CD8-positive, alpha-beta memory T cell (primary cell): Measurements from ENCODE around the gene ENTPD6. TPM values are rescaled to one million over a fixed set of nuclear protein-coding genes. Genes with fewer than 3 reads are reported as not detected.
"Not testable (repeated sequence)": the region's sequence is repeated elsewhere in the genome, so short reads cannot be mapped to it uniquely, and the experiment has no call there.

Source experiments
- CTCF ChIA-PET: fragments of 350-600 bp; sonication (Branson Sonifier 250); formaldehyde crosslinking; loops from one replicate; lab custom pipeline; 2021; ENCODE audit warnings: antibody characterized with exemption; lab: Charles Lee
- POLR2A ChIA-PET: fragments of 350-600 bp; sonication (Branson Sonifier 250); formaldehyde crosslinking; loops from one replicate; lab custom pipeline; 2021; ENCODE audit warnings: antibody characterized with exemption; lab: Charles Lee
- DNase-seq, 5 donors: peaks; one replicate each; pipeline versions ENCODE4 v3.0.0 to v3.0.0-alpha.2; 2020 to 2022; ENCODE audit warnings: mixed read lengths in 1 of 5
- H3K27ac ChIP-seq: one replicate; pipeline ENCODE4 v1.7.0; 2013; ENCODE audit warnings: low read depth, mild to moderate bottlenecking, low read length, moderate library complexity
- H3K27me3 ChIP-seq: 2 replicates; pipeline ENCODE4 v1.7.0; 2013; ENCODE audit warnings: low read length, mild to moderate bottlenecking; ENCODE audit not compliant: insufficient read depth, poor library complexity, severe bottlenecking
- H3K36me3 ChIP-seq: 2 replicates; pipeline ENCODE4 v1.7.0; 2013; ENCODE audit warnings: mild to moderate bottlenecking, low read length, moderate library complexity; ENCODE audit not compliant: insufficient read depth
- H3K4me1 ChIP-seq: 2 replicates; pipeline ENCODE4 v1.7.0; 2013; ENCODE audit warnings: mild to moderate bottlenecking, low read length, moderate library complexity; ENCODE audit not compliant: insufficient read depth
- H3K4me3 ChIP-seq: 2 replicates; pipeline ENCODE4 v1.7.0; 2013; ENCODE audit warnings: mild to moderate bottlenecking, low read length
- H3K9me3 ChIP-seq: 2 replicates; pipeline ENCODE4 v1.7.0; 2013; ENCODE audit warnings: mild to moderate bottlenecking, low read length
- H3K27ac Mint-ChIP-seq, 8 donors: one replicate each; pipeline ENCODE4 v1.8.0; 2020 to 2021; ENCODE audit warnings: mixed read lengths in 8 of 8, mild to moderate bottlenecking in 6 of 8, inconsistent platforms in 3 of 8, moderate library complexity in 3 of 8
- H3K27me3 Mint-ChIP-seq, 2 donors: one replicate each; pipeline ENCODE4 v1.8.0; 2020 to 2021; ENCODE audit warnings: mixed read lengths in 2 of 2, mild to moderate bottlenecking in 1 of 2, moderate library complexity in 1 of 2
- H3K36me3 Mint-ChIP-seq, 3 donors: one replicate each; pipeline ENCODE4 v1.8.0; 2020 to 2021; ENCODE audit warnings: mixed read lengths in 3 of 3, inconsistent platforms in 1 of 3, mild to moderate bottlenecking in 1 of 3
- H3K4me1 Mint-ChIP-seq, 3 donors: one replicate each; pipeline ENCODE4 v1.8.0; 2020 to 2021; ENCODE audit warnings: mixed read lengths in 3 of 3, inconsistent platforms in 1 of 3, mild to moderate bottlenecking in 1 of 3
- H3K4me3 Mint-ChIP-seq, 7 donors: one replicate each; pipeline ENCODE4 v1.8.0; 2020 to 2021; ENCODE audit warnings: mixed read lengths in 7 of 7, mild to moderate bottlenecking in 6 of 7, moderate library complexity in 4 of 7, inconsistent platforms in 2 of 7
- H3K9me3 Mint-ChIP-seq, 5 donors: one replicate each; pipeline ENCODE4 v1.8.0; 2020 to 2022; ENCODE audit warnings: mixed read lengths in 5 of 5, mild to moderate bottlenecking in 3 of 5, moderate library complexity in 2 of 5, inconsistent platforms in 1 of 5
- polyA plus RNA-seq: library from polyadenylated mRNA; unstranded; fragments of 300-500 nt; fragmentation: Illumina TruSeq; gene quantifications from one replicate; pipeline ENCODE4 v1.2.3, GENCODE V29; 2021
- total RNA-seq, 2 experiments: library from RNA; stranded (reverse); gene quantifications; one replicate each; pipeline ENCODE4 v1.2.3, GENCODE V29; 2021

Gene ENTPD6
- total and polyA plus RNA-seq, 3 experiments from 2014 or later, result 36.2 to 47.0 (median 44.2) TPM

DNA sequence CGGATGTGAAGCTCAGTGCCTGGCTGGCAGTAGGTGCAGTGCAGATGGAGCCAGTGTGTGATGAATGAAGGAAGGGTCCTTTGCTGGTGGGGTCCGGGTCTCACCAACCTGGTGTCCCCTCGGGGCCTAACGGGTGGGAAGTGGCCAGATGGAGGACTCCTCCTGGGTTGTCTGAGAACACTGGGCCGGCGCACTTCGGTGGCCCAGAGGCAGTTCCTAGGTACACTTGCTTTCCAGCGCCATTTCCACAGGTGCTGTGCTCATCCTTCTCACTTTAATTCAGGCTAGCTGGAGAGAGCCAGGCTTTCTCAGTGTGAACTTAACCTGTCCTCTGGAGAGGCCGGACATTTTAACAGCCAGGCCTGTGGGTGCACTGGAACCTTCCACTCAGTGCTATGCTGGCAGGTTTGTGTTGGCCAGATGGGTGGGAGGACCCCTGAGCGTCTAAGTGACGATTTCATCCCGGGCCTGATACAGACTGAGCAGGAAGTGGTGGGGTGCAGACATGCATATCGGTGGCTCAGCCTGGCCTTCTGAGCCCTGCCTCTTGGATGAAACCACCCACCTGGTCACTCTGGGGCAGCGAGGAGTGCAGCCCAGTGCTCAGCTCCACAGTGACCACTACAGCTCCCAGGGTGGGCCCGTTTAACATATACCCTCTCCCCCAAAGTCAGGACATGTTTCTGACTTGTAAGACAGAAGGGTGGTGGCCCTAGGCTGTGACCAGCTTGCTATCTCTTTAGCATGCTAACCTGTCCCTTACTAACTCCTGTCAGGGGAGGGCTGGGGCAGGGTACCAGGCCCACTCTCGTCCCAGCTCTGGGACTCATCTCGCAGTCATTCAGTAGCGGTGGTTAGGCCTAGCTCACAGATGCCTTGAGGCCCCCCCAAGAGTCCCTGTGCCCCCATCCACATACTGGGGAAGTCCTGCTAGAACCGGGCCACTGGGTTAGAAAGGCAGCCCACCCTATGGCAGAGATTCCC lies 44.2 kb downstream of the ENTPD6 start:
- no peak overlapping the region for H3K27ac ChIP-seq
- Mint-ChIP-seq H3K4me3 (no peak overlapping the region), H3K4me1 (peaks cover 0 to 6% (median 4%) of the 10 kb centered on the region in 3 donors), H3K36me3 (peaks cover 0 to 8% (median 1%) of the 10 kb centered on the region in 3 donors), H3K27ac (no peak overlapping the region), H3K27me3 (peaks cover 29 to 48% of the 10 kb centered on the region in 2 donors), H3K9me3 (no peaks in the 10 kb centered on the region)
- H3K27me3 ChIP-seq, result no peaks in the 10 kb centered on the region
- H3K4me3 ChIP-seq, result no peak overlapping the region
- no peaks in the 10 kb centered on the region for H3K4me1 ChIP-seq
- DNase-seq, result no peak
- CTCF ChIA-PET, result no interaction called here
- POLR2A ChIA-PET, result no interaction called here
- no peaks in the 10 kb centered on the region for H3K9me3 ChIP-seq
- H3K36me3 ChIP-seq, result no peaks in the 10 kb centered on the region

- H3K36me3 Mint-ChIP-seq, H3K4me3 ChIP-seq, H3K9me3 Mint-ChIP-seq, H3K9me3 ChIP-seq, H3K36me3 ChIP-seq, POLR2A ChIA-PET, H3K27ac ChIP-seq, H3K4me1 Mint-ChIP-seq, CTCF ChIA-PET, H3K27ac Mint-ChIP-seq, H3K4me1 ChIP-seq, H3K27me3 ChIP-seq, DNase-seq, H3K4me3 Mint-ChIP-seq: not testable (repeated sequence)
- peaks cover 26 to 39% of the 10 kb centered on the region in 2 donors for H3K27me3 Mint-ChIP-seq
These were observed 45.5 kb downstream of the ENTPD6 start for GRCh38 chr20:25240851-25241658.

- not testable (repeated sequence) for H3K27ac Mint-ChIP-seq, DNase-seq
These were observed 46.1 kb downstream of the ENTPD6 start for GRCh38 chr20:25241659-25241955.

DNA sequence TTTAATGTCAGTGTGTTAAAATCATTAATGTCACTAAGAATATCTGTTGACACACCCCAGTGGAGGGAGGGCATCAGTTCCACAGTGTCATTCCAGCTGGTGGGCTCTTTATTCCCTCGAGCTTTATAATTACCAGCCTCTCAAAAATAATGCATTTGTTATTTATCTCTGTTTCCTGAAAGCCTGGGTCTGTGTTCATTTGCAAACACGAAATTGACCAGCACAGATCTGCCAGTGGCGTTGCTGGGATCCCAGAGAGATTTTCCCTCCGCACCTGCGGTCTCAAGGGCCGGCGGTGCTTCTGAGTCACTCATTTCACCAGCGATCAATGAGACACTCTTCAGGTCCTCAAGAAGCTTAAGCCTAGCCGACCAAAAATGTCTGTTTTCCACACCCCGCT lies 46.7 kb downstream of the ENTPD6 start:
- Mint-ChIP-seq H3K27ac (no peak overlapping the region), H3K4me1 (peaks cover 10 to 17% (median 16%) of the 10 kb centered on the region in 3 donors), H3K36me3 (peaks cover 1 to 8% (median 2%) of the 10 kb centered on the region in 3 donors), H3K4me3 (no peak overlapping the region), H3K9me3 (no peaks in the 10 kb centered on the region), H3K27me3 (peaks cover 20 to 32% of the 10 kb centered on the region in 2 donors)
- Histone ChIP-seq H3K36me3 (no peaks in the 10 kb centered on the region), H3K4me3 (no peak overlapping the region), H3K27me3 (no peaks in the 10 kb centered on the region), H3K9me3 (no peaks in the 10 kb centered on the region), H3K27ac (no peak overlapping the region), H3K4me1 (peaks cover 8% of the 10 kb centered on the region)
- DNase-seq, result no peak
- CTCF ChIA-PET, result no interaction called here
- POLR2A ChIA-PET, result no interaction called here

More at GRCh38 chr20:25241659-25241955, 46.1 kb downstream of the ENTPD6 start:
- H3K27me3 ChIP-seq, H3K4me3 Mint-ChIP-seq, H3K27ac ChIP-seq, POLR2A ChIA-PET, H3K36me3 ChIP-seq, CTCF ChIA-PET, H3K4me1 ChIP-seq, H3K9me3 ChIP-seq, H3K9me3 Mint-ChIP-seq, H3K36me3 Mint-ChIP-seq, H3K4me3 ChIP-seq: not testable (repeated sequence)
- peaks cover 23 to 36% of the 10 kb centered on the region in 2 donors for H3K27me3 Mint-ChIP-seq
- H3K4me1 Mint-ChIP-seq, result peaks cover 3 to 11% (median 10%) of the 10 kb centered on the region in 3 donors

DNA sequence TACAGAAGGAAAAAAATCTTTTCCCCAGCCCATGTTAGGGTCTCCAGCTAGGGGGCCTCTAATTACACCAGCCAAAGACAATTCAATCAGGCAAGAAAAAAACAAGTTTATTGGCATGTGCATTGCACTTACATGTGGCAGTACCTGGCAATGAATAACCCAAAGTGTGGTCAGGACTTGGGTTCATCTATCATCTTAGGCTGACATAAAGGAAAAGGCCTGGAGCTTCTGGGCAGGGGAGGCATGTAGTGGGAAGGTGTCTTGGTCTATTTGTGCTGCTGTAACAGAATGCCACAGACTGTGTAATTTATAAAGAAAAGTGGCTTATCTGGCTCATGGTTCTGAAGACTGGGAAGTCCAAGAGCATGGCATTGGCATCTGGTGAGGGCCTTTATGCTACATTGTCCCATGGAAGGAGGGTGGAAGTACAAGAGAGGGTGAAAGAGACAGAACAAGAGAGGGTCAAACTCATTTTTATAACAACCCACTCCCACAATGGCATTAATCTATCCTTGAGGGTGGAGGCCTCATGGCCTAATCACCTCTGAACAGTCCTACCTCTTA lies 48.0 kb downstream of the ENTPD6 start:
- no peak overlapping the region for H3K27ac ChIP-seq
- Mint-ChIP-seq H3K27ac (peak overlapping the region in 1 of 8 donors; percentile 12), H3K4me3 (peak overlapping the region in 1 of 7 donors; percentile 51), H3K4me1 (peaks cover 10 to 13% (median 11%) of the 10 kb centered on the region in 3 donors), H3K36me3 (peaks cover 1 to 8% (median 5%) of the 10 kb centered on the region in 3 donors), H3K9me3 (no peaks in the 10 kb centered on the region), H3K27me3 (peaks cover 10 to 23% of the 10 kb centered on the region in 2 donors)
- peaks cover 9% of the 10 kb centered on the region for H3K4me1 ChIP-seq
- no peaks in the 10 kb centered on the region for H3K36me3 ChIP-seq
- no peaks in the 10 kb centered on the region for H3K9me3 ChIP-seq
- ChIA-PET POLR2A (no interaction called here), CTCF (no interaction called here)
- H3K27me3 ChIP-seq, result no peaks in the 10 kb centered on the region
- H3K4me3 ChIP-seq, result no peak overlapping the region
- no peak for DNase-seq

DNA sequence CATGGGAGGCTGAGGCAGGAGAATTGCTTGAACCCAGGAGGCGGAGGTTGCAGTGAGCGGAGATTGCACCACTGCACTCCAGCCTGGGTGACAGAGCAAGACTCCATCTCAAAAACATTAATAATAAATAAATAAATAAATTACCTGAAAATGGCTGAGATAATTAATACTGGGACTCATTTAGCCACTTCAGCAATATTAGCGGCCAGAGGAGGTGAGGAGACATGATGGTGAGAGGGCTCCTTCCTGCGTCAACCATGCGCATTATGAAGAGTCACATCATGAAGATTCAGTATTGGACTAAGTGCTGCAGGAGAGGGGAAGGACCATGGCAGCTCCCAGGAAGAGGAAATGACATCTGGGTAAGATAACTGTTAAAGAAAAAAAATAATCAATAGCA lies 49.5 kb downstream of the ENTPD6 start:
- Histone ChIP-seq H3K27me3 (no peaks in the 10 kb centered on the region), H3K4me3 (no peak overlapping the region), H3K36me3 (no peaks in the 10 kb centered on the region), H3K27ac (no peak overlapping the region), H3K4me1 (peaks cover 19% of the 10 kb centered on the region), H3K9me3 (no peaks in the 10 kb centered on the region)
- H3K27ac Mint-ChIP-seq, result peak overlapping the region in 1 of 8 donors; percentile 64
- no peak for DNase-seq
- ChIA-PET POLR2A (no interaction called here), CTCF (no interaction called here)
- H3K4me1 Mint-ChIP-seq, result peaks cover 22 to 26% (median 24%) of the 10 kb centered on the region in 3 donors
- peak overlapping the region in 2 of 7 donors; percentile 5 to 29 for H3K4me3 Mint-ChIP-seq
- H3K27me3 Mint-ChIP-seq, result peaks cover 2 to 23% of the 10 kb centered on the region in 2 donors
- no peaks in the 10 kb centered on the region for H3K9me3 Mint-ChIP-seq
- H3K36me3 Mint-ChIP-seq, result peaks cover 1 to 9% (median 8%) of the 10 kb centered on the region in 3 donors

DNA sequence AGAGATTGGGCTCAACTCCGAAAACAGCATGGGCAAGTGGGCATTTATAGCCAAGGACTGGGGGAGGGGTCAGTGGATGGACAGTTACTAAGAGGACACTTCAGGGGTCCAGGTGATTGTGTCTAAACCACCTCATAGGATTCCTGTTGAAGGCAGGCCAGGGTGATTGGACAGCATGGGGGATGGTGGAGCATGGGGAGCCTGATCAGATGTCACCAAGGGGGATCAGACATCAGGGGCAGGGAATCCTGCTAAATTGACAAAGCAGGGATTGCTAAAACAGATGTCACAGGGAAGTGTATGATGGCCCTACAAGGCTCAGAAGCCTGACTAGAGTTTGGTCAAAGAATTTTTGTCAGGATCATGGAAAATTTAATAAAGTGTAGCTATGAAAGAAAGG lies 49.9 kb downstream of the ENTPD6 start:
- Histone ChIP-seq H3K4me1 (peaks cover 24% of the 10 kb centered on the region), H3K4me3 (no peak overlapping the region), H3K9me3 (no peaks in the 10 kb centered on the region), H3K36me3 (no peaks in the 10 kb centered on the region), H3K27me3 (no peaks in the 10 kb centered on the region), H3K27ac (no peak overlapping the region)
- Mint-ChIP-seq H3K9me3 (no peaks in the 10 kb centered on the region), H3K27ac (peak overlapping the region in 4 of 8 donors; percentile 7 to 64 (median 24)), H3K27me3 (peaks cover 2 to 23% of the 10 kb centered on the region in 2 donors), H3K4me1 (peaks cover 27 to 31% (median 29%) of the 10 kb centered on the region in 3 donors), H3K4me3 (peak overlapping the region in 5 of 7 donors; percentile 5 to 51 (median 24)), H3K36me3 (peaks cover 1 to 9% (median 8%) of the 10 kb centered on the region in 3 donors)
- no peak for DNase-seq
- CTCF ChIA-PET, result no interaction called here
- POLR2A ChIA-PET, result no interaction called here
